Measurements from ENCODE around the gene SLC26A2.

SLC26A2 gene

DNA sequence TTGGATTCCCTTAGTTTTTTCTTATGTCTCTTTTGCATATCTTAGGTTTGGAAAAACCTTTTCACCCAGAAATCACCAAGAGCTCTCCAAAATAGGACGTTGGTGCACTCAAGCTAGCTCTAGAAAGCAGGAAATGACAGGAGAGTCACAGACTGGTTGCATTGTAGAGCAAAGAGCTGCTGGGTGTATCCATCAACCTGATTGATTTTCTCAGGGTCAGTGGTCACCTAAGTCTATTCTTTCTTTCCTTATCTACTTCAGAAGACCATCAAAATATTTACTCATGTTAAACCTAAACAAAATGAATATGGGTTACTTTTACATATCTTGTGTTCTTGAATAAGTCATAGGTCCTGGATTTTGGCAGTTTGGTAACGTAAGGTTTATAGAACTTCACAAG, 14.9 kb downstream of the SLC26A2 start:
- Histone ChIP-seq H3K27ac (no peak overlapping the region), H3K27me3 (replicated peaks) (no peaks in the 10 kb centered on the region), H3K4me3 (ENCODE audit: low read depth, low read length) (no peak overlapping the region), H3K36me3 (replicated peaks) (peaks cover 9% of the 10 kb centered on the region)
- TF ChIP-seq, protein P1, sequence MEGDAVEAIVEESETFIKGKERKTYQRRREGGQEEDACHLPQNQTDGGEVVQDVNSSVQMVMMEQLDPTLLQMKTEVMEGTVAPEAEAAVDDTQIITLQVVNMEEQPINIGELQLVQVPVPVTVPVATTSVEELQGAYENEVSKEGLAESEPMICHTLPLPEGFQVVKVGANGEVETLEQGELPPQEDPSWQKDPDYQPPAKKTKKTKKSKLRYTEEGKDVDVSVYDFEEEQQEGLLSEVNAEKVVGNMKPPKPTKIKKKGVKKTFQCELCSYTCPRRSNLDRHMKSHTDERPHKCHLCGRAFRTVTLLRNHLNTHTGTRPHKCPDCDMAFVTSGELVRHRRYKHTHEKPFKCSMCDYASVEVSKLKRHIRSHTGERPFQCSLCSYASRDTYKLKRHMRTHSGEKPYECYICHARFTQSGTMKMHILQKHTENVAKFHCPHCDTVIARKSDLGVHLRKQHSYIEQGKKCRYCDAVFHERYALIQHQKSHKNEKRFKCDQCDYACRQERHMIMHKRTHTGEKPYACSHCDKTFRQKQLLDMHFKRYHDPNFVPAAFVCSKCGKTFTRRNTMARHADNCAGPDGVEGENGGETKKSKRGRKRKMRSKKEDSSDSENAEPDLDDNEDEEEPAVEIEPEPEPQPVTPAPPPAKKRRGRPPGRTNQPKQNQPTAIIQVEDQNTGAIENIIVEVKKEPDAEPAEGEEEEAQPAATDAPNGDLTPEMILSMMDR (IDR thresholded peaks at IDR 0.05; ENCODE audit: low read depth, low read length, missing control alignments): no peak
- in situ Hi-C loops (cut with HindIII; ENCODE audit: low pct_ligation_motif_present, low sequenced_read_pairs): loop anchor here (25.0 kb wide), 1 partner anchor 338 kb away; no protein-coding TSS in a partner anchor
- no peak for DNase-seq

DNA sequence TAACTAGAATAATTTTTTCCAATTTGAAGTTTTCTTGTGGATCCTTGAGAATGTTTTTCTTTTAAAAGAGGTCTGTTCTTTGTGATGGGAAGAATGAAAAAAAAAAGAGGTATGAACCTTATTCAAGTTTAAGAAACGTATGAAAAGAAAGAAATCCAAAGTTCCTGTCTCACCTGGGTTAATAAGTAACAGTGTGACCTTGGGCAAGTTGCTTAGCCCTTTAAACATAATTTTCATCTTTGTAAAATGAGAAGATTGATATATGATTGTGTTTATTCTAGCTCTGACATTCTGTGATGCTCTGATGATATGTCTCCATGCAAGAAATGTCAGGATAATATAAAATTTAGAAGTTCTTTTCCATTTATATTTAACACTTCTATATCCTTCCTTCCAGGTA, 19.3 kb downstream of the SLC26A2 start:
- no peak for DNase-seq
- H3K27ac ChIP-seq: no peak overlapping the region
- TF ChIP-seq, protein P1 (IDR thresholded peaks at IDR 0.05; ENCODE audit: low read depth, low read length, missing control alignments): no peak
- in situ Hi-C loops (cut with HindIII; ENCODE audit: low pct_ligation_motif_present, low sequenced_read_pairs): loop anchor here (25.0 kb wide), 1 partner anchor 343 kb away; no protein-coding TSS in a partner anchor
- peaks cover 14% of the 10 kb centered on the region for H3K36me3 ChIP-seq (replicated peaks)
- H3K27me3 ChIP-seq (replicated peaks): no peaks in the 10 kb centered on the region
- H3K4me3 ChIP-seq (ENCODE audit: low read depth, low read length): no peak overlapping the region

DNA sequence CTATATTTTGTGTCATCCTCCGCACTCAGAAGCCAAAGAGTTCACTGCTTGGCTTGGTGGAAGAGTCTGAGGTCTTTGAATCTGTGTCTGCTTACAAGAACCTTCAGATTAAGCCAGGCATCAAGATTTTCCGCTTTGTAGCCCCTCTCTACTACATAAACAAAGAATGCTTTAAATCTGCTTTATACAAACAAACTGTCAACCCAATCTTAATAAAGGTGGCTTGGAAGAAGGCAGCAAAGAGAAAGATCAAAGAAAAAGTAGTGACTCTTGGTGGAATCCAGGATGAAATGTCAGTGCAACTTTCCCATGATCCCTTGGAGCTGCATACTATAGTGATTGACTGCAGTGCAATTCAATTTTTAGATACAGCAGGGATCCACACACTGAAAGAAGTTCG, 20.6 kb downstream of the SLC26A2 start:
- Histone ChIP-seq H3K27ac (no peak overlapping the region), H3K27me3 (replicated peaks) (no peaks in the 10 kb centered on the region), H3K36me3 (replicated peaks) (peaks cover 14% of the 10 kb centered on the region), H3K4me3 (ENCODE audit: low read depth, low read length) (no peak overlapping the region)
- no peak for DNase-seq
- in situ Hi-C loops (cut with HindIII; ENCODE audit: low pct_ligation_motif_present, low sequenced_read_pairs): loop anchor here (25.0 kb wide), 1 partner anchor 344 kb away; no protein-coding TSS in a partner anchor
- TF ChIP-seq, protein P1 (IDR thresholded peaks at IDR 0.05; ENCODE audit: low read depth, low read length, missing control alignments): no peak

DNA sequence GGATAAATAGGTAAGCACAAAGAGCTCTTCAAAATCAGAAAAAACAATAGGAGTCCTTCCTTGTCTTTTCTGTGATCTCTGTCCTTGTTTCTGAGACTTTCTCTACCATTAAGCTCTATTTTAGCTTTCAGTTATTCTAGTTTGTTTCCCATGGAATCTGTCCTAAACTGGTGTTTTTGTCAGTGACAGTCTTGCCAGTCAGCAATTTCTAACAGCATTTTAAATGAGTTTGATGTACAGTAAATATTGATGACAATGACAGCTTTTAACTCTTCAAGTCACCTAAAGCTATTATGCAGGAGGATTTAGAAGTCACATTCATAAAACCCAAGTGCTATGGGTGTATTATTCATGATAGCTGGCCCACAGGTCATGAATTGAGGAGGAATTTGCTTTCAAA, 21.9 kb downstream of the SLC26A2 start:
- no peak overlapping the region for H3K4me3 ChIP-seq (ENCODE audit: low read depth, low read length)
- H3K27ac ChIP-seq: no peak overlapping the region
- peaks cover 14% of the 10 kb centered on the region for H3K36me3 ChIP-seq (replicated peaks)
- no peaks in the 10 kb centered on the region for H3K27me3 ChIP-seq (replicated peaks)
- TF ChIP-seq, protein P1 (IDR thresholded peaks at IDR 0.05; ENCODE audit: low read depth, low read length, missing control alignments): no peak
- no peak for DNase-seq
- in situ Hi-C loops (cut with HindIII; ENCODE audit: low pct_ligation_motif_present, low sequenced_read_pairs): loop anchor here (25.0 kb wide), 1 partner anchor 345 kb away; no protein-coding TSS in a partner anchor

DNA sequence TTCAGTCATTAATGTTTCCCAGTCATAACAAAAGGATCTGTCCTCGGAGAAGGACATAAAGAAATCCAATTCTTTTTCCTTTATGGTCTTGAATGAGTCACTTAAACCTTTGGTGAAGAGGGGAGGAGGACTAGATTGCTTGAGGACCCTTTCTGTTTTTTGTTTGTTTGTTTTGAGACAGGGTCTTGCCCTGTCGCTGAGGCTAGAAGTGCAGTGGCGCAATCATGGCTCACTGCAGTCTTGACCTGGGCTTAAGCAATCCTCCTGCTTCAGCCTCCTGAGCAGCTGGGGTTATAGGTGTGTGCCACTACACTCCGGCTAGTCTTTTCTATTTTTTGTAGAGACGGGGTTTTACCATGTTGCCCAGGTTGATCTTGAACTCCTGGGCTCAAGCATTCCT, 27.6 kb downstream of the SLC26A2 start:
- in situ Hi-C loops (cut with HindIII; ENCODE audit: low pct_ligation_motif_present, low sequenced_read_pairs): loop anchor here (25.0 kb wide), 1 partner anchor 351 kb away; no protein-coding TSS in a partner anchor
- H3K4me3 ChIP-seq (ENCODE audit: low read depth, low read length): no peak overlapping the region
- no peaks in the 10 kb centered on the region for H3K36me3 ChIP-seq (replicated peaks)
- H3K27me3 ChIP-seq (replicated peaks): no peaks in the 10 kb centered on the region
- TF ChIP-seq, protein P1 (IDR thresholded peaks at IDR 0.05; ENCODE audit: low read depth, low read length, missing control alignments): no peak
- DNase-seq: no peak
- H3K27ac ChIP-seq: no peak overlapping the region

All from brain microvascular endothelial cell (primary cell).